ENCODE results near the gene RELCH.
A peak's percentile ranks its signal among the peaks of the same experiment; 100 is the strongest.

RELCH gene

GRCh38 chr18:62175521-62175920 is 11.5 kb upstream of the RELCH start:
- Mint-ChIP-seq H3K4me3 (no peak overlapping the region), H3K27ac (no peak overlapping the region), H3K36me3 (peaks cover 6% of the 10 kb centered on the region), H3K27me3 (no peaks in the 10 kb centered on the region), H3K4me1 (peaks cover 9% of the 10 kb centered on the region), H3K9me3 (no peaks in the 10 kb centered on the region)

DNA sequence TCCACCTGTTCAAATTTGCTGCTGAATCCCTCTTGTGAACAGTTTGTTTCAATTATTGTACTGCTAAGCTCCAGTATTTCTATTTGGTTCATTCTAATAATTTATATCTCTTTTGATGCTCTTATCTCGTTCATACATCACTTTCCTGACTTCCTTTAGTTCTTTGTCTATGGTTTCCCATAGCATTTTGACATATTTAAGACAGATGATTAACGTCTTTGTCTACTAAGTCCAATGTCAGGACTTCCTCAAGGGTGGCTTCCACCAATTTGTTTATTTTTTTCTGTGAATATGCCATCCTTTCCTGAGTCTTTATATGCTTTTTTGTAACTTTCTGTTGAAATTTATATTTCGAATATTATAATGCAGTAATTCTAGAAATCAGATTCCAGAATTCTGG is 9.8 kb upstream of the RELCH start:
- no peak overlapping the region for H3K27ac Mint-ChIP-seq

DNA sequence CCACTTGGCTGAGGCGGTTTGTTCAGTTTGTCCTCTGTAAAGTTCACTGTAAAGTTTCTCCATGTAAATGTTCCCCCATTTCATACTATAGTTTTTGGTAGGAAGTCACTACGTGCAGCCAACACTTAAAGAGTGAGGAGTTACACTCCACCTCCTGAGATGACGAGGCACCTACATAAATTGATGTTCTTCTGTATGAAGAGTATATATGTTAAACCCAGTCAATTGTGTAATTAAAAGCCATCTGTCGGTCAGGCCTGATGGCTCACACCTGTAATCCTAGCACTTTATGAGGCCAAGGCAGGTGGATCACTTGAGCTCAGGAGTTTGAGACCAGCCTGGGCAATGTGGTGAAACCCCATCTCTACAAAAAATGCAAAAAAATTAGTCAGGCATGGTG is 7.8 kb upstream of the RELCH start:
- Mint-ChIP-seq H3K4me3 (no peak overlapping the region), H3K4me1 (peaks cover 14% of the 10 kb centered on the region), H3K27me3 (no peaks in the 10 kb centered on the region), H3K27ac (no peak overlapping the region), H3K36me3 (peaks cover 4% of the 10 kb centered on the region), H3K9me3 (no peaks in the 10 kb centered on the region)

More for the DNA sequence above, 9.8 kb upstream of the RELCH start:
- no peaks in the 10 kb centered on the region for H3K9me3 Mint-ChIP-seq
- peaks cover 6% of the 10 kb centered on the region for H3K36me3 Mint-ChIP-seq
- no peaks in the 10 kb centered on the region for H3K27me3 Mint-ChIP-seq
- peaks cover 9% of the 10 kb centered on the region for H3K4me1 Mint-ChIP-seq
- H3K4me3 Mint-ChIP-seq: no peak overlapping the region

DNA sequence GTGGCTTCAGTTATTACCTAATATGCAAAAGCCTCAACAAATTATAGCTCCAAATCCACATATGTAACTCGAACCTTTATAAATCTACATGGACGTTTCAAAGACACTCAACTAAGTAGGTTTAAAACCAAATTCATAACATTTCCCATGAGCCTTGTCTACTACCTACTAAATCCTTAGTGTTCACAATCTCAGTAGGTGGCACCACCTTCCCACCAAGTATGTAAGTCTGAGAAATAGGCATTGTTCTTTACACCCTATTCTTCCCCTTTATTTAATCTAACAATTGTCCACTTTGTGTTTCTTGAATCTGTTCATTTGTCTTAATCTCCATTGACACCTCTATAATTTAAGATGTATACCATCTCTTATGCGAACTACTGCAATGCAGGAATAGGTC is 4.8 kb upstream of the RELCH start:
- H3K4me3 Mint-ChIP-seq: no peak overlapping the region
- peaks cover 32% of the 10 kb centered on the region for H3K4me1 Mint-ChIP-seq
- peaks cover 3% of the 10 kb centered on the region for H3K36me3 Mint-ChIP-seq
- no peak overlapping the region for H3K27ac Mint-ChIP-seq
- H3K9me3 Mint-ChIP-seq: no peaks in the 10 kb centered on the region
- no peaks in the 10 kb centered on the region for H3K27me3 Mint-ChIP-seq

- H3K9me3 Mint-ChIP-seq: no peaks in the 10 kb centered on the region
- no peak overlapping the region for H3K27ac Mint-ChIP-seq
- H3K4me3 Mint-ChIP-seq: no peak overlapping the region
- no peaks in the 10 kb centered on the region for H3K27me3 Mint-ChIP-seq
- H3K4me1 Mint-ChIP-seq: peaks cover 23% of the 10 kb centered on the region
- H3K36me3 Mint-ChIP-seq: no peaks in the 10 kb centered on the region
Measured at GRCh38 chr18:62183578-62184195, 3.4 kb upstream of the RELCH start.

DNA sequence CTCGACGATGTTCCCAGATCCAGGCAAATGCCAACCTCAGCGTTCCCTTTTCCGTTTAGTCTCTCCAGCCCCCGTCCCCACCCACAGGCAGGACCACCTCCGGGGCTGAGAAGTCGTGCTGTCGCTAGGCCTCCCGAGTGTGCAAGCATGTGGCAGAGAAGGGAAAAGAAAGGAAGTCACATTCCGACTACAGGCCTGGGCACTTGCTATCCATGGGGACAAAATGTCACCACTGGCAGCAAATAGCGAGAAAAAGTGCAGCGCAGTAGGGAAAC is 619 bp upstream of the RELCH start:
- Mint-ChIP-seq H3K27ac (peak overlapping the region; percentile 93), H3K9me3 (no peaks in the 10 kb centered on the region), H3K36me3 (peaks cover 8% of the 10 kb centered on the region), H3K4me1 (peaks cover 48% of the 10 kb centered on the region), H3K4me3 (peak overlapping the region; percentile 99), H3K27me3 (no peaks in the 10 kb centered on the region)

DNA sequence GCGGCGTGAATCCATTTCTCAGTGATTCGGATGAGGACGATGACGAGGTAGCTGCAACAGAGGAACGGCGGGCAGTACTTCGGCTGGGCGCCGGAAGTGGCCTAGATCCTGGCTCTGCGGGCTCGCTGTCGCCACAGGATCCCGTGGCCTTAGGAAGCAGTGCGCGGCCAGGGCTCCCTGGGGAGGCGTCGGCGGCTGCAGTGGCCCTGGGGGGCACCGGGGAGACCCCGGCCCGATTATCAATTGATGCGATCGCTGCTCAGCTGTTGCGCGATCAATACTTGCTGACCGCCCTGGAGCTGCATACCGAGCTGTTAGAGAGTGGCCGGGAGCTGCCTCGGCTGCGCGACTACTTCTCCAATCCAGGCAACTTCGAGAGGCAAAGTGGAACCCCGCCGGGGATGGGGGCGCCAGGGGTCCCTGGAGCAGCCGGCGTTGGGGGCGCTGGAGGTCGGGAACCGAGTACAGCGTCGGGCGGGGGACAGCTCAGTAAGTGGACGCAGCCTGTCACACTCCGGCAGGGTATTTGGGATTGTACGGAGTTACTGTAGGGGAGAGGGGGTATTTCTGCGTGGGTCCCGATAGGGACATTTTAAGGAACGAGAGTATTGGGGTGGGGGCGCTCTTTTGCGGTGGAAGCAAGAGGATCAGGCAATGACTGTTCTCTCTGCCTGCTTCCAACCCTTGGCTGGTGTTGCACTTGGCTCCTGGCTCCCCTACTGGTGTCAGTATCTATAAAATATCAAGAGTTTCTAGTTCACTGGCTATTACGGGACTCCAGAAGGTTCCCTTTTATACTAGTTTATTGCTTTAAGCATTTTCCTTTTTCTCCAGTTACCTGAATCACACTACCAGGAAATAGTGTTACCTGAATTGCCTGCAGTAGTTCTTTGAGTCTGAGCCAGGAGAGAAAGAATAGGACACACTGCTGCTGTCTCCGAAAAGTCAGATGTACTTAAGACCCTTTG is 772 bp downstream of the RELCH start:
- Mint-ChIP-seq H3K9me3 (no peaks in the 10 kb centered on the region), H3K36me3 (peaks cover 11% of the 10 kb centered on the region), H3K4me1 (peaks cover 62% of the 10 kb centered on the region), H3K27ac (peak overlapping the region; percentile 97), H3K4me3 (peak overlapping the region; percentile 99), H3K27me3 (no peaks in the 10 kb centered on the region)

- no peaks in the 10 kb centered on the region for H3K9me3 Mint-ChIP-seq
- peaks cover 71% of the 10 kb centered on the region for H3K4me1 Mint-ChIP-seq
- no peak overlapping the region for H3K27ac Mint-ChIP-seq
- peaks cover 11% of the 10 kb centered on the region for H3K36me3 Mint-ChIP-seq
- peak overlapping the region; percentile 99 for H3K4me3 Mint-ChIP-seq
- H3K27me3 Mint-ChIP-seq: no peaks in the 10 kb centered on the region
Measured at GRCh38 chr18:62189208-62189607, 2.2 kb downstream of the RELCH start.

DNA sequence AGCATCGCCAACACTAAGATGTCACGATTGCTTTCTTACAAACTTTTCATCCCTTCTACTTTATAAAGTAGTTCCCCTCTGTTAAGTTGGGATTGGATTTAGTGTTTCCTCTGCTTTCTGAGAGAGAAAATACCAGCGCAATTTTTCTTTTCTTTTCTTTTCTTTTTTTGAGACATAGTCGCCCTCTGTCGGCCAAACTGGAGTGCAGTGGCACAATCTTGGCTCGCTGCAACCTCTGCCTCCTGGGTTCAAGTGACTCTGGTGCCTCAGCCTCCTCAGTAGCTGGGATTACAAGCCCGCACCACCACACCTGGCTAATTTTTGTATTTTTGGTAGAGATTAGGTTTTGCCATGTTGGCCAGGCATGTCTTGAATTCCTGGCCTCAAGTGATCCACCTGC is 9.0 kb downstream of the RELCH start:
- Mint-ChIP-seq H3K27me3 (no peaks in the 10 kb centered on the region), H3K9me3 (no peaks in the 10 kb centered on the region), H3K27ac (no peak overlapping the region), H3K4me1 (peaks cover 89% of the 10 kb centered on the region), H3K36me3 (peaks cover 3% of the 10 kb centered on the region), H3K4me3 (no peak overlapping the region)

GRCh38 chr18:62196980-62197379 is 9.9 kb downstream of the RELCH start:
- H3K36me3 Mint-ChIP-seq: peaks cover 3% of the 10 kb centered on the region
- peak overlapping the region; percentile 6 for H3K27ac Mint-ChIP-seq
- no peaks in the 10 kb centered on the region for H3K9me3 Mint-ChIP-seq
- peaks cover 80% of the 10 kb centered on the region for H3K4me1 Mint-ChIP-seq
- H3K4me3 Mint-ChIP-seq: no peak overlapping the region
- H3K27me3 Mint-ChIP-seq: no peaks in the 10 kb centered on the region

DNA sequence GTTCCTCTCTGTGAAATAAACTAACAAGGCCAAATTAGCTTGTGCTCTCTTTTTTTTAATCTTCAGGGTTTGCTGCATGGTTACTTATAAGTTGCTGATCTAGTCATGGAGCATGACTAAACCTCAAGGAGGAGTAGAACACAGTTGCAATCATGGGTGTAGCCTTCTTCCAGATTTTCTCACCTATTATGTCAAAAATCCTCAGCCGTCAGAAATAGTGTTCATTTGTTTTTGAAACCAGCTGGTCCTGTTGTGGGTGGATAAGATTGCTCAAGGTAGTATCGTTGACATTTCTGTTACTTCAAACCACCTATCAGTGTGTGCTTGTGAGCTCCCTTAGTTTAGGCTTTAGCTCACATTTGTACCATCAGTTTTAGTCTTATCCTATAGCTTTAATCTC is 11.2 kb downstream of the RELCH start:
- Mint-ChIP-seq H3K4me3 (peak overlapping the region; percentile 5), H3K27ac (no peak overlapping the region), H3K36me3 (peaks cover 4% of the 10 kb centered on the region), H3K27me3 (no peaks in the 10 kb centered on the region), H3K4me1 (peaks cover 74% of the 10 kb centered on the region), H3K9me3 (no peaks in the 10 kb centered on the region)

DNA sequence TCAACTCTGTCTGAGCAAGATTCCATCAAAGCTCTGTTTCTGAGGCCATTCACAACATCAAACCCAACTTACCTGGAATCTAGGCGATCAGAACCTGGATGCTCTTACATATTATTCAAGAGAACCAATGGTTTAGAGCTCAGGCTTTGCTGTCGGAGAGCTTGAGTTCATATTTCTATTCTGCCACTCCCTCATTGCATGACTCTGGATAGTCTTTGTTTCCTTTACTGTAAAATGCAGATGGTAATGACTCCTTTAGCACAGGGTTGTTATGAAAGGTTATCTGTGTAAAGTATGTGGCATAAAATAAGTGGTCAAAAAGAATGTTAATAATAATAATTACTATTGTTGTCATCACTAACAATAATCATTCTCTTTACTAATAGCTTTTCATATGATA is 12.6 kb downstream of the RELCH start:
- H3K4me1 Mint-ChIP-seq: peaks cover 66% of the 10 kb centered on the region
- no peaks in the 10 kb centered on the region for H3K9me3 Mint-ChIP-seq
- H3K27ac Mint-ChIP-seq: no peak overlapping the region
- H3K36me3 Mint-ChIP-seq: peaks cover 4% of the 10 kb centered on the region
- no peaks in the 10 kb centered on the region for H3K27me3 Mint-ChIP-seq
- H3K4me3 Mint-ChIP-seq: no peak overlapping the region

DNA sequence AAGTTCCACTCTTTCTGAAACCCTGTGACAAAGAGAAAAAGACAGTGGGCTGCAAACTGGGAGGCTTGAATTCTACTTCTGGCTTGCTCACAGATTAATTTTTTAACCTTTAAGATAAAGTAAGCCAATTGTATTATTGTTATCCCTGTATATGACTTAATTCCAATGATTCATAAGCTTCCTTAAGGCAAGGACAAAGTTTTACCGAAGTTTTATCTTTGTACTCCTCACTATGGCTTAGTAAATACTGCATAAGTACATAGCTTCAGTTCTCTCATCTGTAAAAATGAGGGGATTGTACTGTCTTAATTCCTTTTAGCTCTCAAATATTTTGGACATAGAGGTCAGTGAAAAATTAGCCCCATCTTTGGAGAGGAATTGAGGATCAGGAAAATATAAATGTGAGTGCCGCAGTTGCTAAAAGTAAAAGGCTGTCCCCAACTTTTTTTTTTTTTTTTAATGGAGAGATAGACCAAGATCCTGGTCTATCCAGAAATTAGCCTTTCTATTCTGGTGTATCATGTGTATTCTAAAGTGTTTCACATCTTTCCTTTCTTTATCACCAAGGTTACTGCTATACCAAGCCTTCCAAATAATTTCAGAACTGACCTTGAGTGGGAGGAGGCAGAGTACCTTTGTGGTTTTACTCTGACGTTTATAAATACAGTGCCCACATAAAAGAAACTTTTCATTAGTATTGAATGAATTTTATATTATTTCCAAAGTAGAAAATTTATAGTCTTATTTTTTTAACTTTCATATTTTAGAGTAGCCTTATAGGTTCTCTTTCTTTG is 13.3 kb downstream of the RELCH start:
- no peaks in the 10 kb centered on the region for H3K27me3 Mint-ChIP-seq
- H3K36me3 Mint-ChIP-seq: peaks cover 5% of the 10 kb centered on the region
- no peaks in the 10 kb centered on the region for H3K9me3 Mint-ChIP-seq
- no peak overlapping the region for H3K27ac Mint-ChIP-seq
- no peak overlapping the region for H3K4me3 Mint-ChIP-seq
- H3K4me1 Mint-ChIP-seq: peaks cover 69% of the 10 kb centered on the region

- H3K9me3 Mint-ChIP-seq: no peaks in the 10 kb centered on the region
- H3K4me3 Mint-ChIP-seq: no peak overlapping the region
- H3K27ac Mint-ChIP-seq: no peak overlapping the region
- no peaks in the 10 kb centered on the region for H3K27me3 Mint-ChIP-seq
- H3K36me3 Mint-ChIP-seq: peaks cover 5% of the 10 kb centered on the region
- H3K4me1 Mint-ChIP-seq: peaks cover 58% of the 10 kb centered on the region
Measured at GRCh38 chr18:62201870-62202269, 14.8 kb downstream of the RELCH start.

- H3K27me3 Mint-ChIP-seq: no peaks in the 10 kb centered on the region
- H3K4me1 Mint-ChIP-seq: peaks cover 61% of the 10 kb centered on the region
- no peak overlapping the region for H3K27ac Mint-ChIP-seq
- H3K9me3 Mint-ChIP-seq: no peaks in the 10 kb centered on the region
- H3K4me3 Mint-ChIP-seq: no peak overlapping the region
- H3K36me3 Mint-ChIP-seq: peaks cover 15% of the 10 kb centered on the region
Measured at GRCh38 chr18:62205824-62206223, 18.8 kb downstream of the RELCH start.

DNA sequence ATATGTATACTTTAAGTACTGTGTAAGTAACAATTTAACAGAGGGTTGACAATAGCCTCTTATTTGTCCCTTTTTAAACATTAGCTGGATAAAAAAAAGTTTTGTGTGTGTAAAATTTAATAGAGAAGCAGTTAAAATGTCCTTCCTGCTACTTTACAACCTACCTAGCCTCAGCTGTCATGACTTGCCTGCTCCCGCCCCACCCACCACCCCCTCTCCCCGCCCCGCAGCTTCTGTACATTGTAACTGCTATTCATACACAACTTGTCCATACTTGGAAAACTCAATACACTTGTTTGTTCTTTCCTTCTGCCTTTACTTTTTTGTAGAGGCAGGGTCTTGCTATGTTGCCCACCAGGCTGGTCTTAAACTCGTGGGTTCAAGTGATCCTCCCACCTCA is 19.5 kb downstream of the RELCH start:
- Mint-ChIP-seq H3K4me3 (no peak overlapping the region), H3K9me3 (no peaks in the 10 kb centered on the region), H3K27ac (no peak overlapping the region), H3K4me1 (peaks cover 61% of the 10 kb centered on the region), H3K27me3 (no peaks in the 10 kb centered on the region), H3K36me3 (peaks cover 15% of the 10 kb centered on the region)

Measured in activated naive CD4-positive, alpha-beta T cell treated with anti-CD3 and anti-CD28 coated beads, Interleukin-2, amount 50 U/mL, for 24 hours (primary cell).